PC-9 (cell line): ENCODE data around the gene DSN1.

Source experiments
- EZH2 ChIP-seq: fragments of 200-600 bp; sonication (generic); IDR thresholded peaks from 2 replicates; pipeline ENCODE4 v1.8.0; 2017; ENCODE audit warnings: antibody characterized with exemption, low read depth
- TF ChIP-seq, protein P1 (sequence below): fragments of 200-600 bp; sonication (generic); conservative IDR thresholded peaks from 2 replicates; pipeline ENCODE4 v1.6.1; 2017; ENCODE audit warnings: mixed run types, antibody characterized with exemption, mild to moderate bottlenecking, moderate library complexity

DNA sequence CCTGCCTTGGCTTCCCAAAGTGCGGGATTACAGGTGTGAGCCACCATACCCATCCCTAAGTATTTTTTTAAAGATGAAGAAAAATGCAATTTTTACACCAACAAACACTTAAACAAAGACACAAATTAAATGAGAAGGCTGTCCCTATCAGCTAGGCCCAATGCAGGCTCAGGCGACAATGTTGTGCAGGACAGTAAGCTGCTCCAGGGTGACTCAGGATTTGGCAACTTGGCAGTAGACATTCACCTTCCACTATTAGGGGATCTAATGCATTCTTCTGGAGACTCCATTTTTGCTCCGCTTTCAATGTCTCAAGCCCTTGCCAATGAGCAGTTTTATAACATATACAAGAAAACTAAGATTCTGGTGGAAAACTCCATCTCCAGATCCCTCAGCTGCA lies 47.4 kb downstream of the DSN1 start:
- no peak for TF ChIP-seq EZH2
- TF ChIP-seq, protein P1, sequence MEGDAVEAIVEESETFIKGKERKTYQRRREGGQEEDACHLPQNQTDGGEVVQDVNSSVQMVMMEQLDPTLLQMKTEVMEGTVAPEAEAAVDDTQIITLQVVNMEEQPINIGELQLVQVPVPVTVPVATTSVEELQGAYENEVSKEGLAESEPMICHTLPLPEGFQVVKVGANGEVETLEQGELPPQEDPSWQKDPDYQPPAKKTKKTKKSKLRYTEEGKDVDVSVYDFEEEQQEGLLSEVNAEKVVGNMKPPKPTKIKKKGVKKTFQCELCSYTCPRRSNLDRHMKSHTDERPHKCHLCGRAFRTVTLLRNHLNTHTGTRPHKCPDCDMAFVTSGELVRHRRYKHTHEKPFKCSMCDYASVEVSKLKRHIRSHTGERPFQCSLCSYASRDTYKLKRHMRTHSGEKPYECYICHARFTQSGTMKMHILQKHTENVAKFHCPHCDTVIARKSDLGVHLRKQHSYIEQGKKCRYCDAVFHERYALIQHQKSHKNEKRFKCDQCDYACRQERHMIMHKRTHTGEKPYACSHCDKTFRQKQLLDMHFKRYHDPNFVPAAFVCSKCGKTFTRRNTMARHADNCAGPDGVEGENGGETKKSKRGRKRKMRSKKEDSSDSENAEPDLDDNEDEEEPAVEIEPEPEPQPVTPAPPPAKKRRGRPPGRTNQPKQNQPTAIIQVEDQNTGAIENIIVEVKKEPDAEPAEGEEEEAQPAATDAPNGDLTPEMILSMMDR = no peak
